ENCODE results near the gene PARVA. TPM values are rescaled to one million over a fixed set of nuclear protein-coding genes. Genes with fewer than 3 reads are reported as not detected.

PARVA gene
- polyA plus RNA-seq, 3 donors, result not detected

DNA sequence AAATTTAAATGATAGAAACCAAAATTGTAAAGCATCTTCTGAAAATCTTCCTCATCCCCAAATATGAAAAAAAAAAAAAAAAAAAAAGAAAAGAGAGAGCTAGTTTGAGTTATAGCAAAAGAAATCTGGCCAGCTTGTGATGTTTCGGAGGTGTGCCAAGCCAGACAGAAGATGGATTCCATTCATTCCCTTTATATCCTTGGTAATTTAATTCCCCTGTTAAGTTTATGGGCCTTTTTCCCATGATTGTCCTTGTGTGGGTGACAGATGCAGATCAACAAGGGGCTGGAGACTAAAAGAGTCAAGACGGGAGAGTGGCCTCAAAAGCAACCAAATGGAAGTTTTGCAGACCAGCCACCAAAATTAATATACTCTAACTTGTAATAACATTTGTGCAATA, 47.6 kb upstream of the PARVA start:
- Histone ChIP-seq H3K36me3 (replicated peaks in 1 of 2; ENCODE audit: control insufficient read depth in 1 of 2, insufficient read depth in 2 of 2, low read length in 2 of 2) (peaks cover 2 to 12% of the 10 kb centered on the region in 2 donors), H2AFZ (ENCODE audit: insufficient read depth, low read depth, low read length, poor library complexity, severe bottlenecking) (no peak overlapping the region), H3K4me1 (ENCODE audit: control insufficient read depth in 1 of 2, insufficient read depth in 2 of 2, low read length in 2 of 2) (no peaks in the 10 kb centered on the region), H3K9me3 (replicated peaks in 1 of 2; ENCODE audit: control insufficient read depth in 1 of 2, insufficient read depth in 1 of 2, low read length in 2 of 2) (no peaks in the 10 kb centered on the region), H4K20me1 (ENCODE audit: insufficient read depth, low read length) (no peaks in the 10 kb centered on the region), H3K9ac (ENCODE audit: insufficient read depth, low read length, poor library complexity, severe bottlenecking) (no peak overlapping the region), H3K79me2 (ENCODE audit: insufficient read depth, low read length) (no peaks in the 10 kb centered on the region), H3K4me3 (replicated peaks in 1 of 3; ENCODE audit: low read depth in 2 of 3, low read length in 3 of 3) (no peak overlapping the region), H3K27ac (ENCODE audit: low read depth in 1 of 2, low read length in 2 of 2) (no peak overlapping the region), H3K4me2 (replicated peaks; ENCODE audit: extremely low read depth, low read length, poor library complexity, severe bottlenecking) (no peak overlapping the region), H3K27me3 (ENCODE audit: control insufficient read depth in 2 of 2, insufficient read depth in 2 of 2, low read length in 2 of 2) (no peaks in the 10 kb centered on the region)
- intact Hi-C loops (cut with micrococcal nuclease), result loop anchor here (10.0 kb wide), 1 partner anchor 565 kb away; no protein-coding TSS in a partner anchor
- Mint-ChIP-seq H3K4me3 (peak overlapping the region in 1 of 2 donors; percentile 0), H3K27me3 (ENCODE audit: low read depth in 3 of 3) (peaks cover 3 to 14% (median 6%) of the 10 kb centered on the region in 3 donors), H3K27ac (no peak overlapping the region), H3K36me3 (peaks cover 16% of the 10 kb centered on the region in 2 donors), H3K9me3 (no peaks in the 10 kb centered on the region), H3K4me1 (no peaks in the 10 kb centered on the region)
- DNase-seq, result no peak
- WGBS (ENCODE audit: insufficient coverage), result no CpG with 5 or more reads among the region's 2 CpGs
- TF ChIP-seq, protein P1, sequence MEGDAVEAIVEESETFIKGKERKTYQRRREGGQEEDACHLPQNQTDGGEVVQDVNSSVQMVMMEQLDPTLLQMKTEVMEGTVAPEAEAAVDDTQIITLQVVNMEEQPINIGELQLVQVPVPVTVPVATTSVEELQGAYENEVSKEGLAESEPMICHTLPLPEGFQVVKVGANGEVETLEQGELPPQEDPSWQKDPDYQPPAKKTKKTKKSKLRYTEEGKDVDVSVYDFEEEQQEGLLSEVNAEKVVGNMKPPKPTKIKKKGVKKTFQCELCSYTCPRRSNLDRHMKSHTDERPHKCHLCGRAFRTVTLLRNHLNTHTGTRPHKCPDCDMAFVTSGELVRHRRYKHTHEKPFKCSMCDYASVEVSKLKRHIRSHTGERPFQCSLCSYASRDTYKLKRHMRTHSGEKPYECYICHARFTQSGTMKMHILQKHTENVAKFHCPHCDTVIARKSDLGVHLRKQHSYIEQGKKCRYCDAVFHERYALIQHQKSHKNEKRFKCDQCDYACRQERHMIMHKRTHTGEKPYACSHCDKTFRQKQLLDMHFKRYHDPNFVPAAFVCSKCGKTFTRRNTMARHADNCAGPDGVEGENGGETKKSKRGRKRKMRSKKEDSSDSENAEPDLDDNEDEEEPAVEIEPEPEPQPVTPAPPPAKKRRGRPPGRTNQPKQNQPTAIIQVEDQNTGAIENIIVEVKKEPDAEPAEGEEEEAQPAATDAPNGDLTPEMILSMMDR (IDR thresholded peaks at IDR 0.05), result no peak

- H3K4me1 ChIP-seq (ENCODE audit: control insufficient read depth in 1 of 2, insufficient read depth in 2 of 2, low read length in 2 of 2), result no peaks in the 10 kb centered on the region
- H3K4me2 ChIP-seq (replicated peaks; ENCODE audit: extremely low read depth, low read length, poor library complexity, severe bottlenecking), result no peak overlapping the region
- no peaks in the 10 kb centered on the region for H3K27me3 ChIP-seq (ENCODE audit: control insufficient read depth in 2 of 2, insufficient read depth in 2 of 2, low read length in 2 of 2)
- no peaks in the 10 kb centered on the region for H4K20me1 ChIP-seq (ENCODE audit: insufficient read depth, low read length)
- H3K79me2 ChIP-seq (ENCODE audit: insufficient read depth, low read length), result no peaks in the 10 kb centered on the region
- H3K9me3 Mint-ChIP-seq, result peaks cover 0 to 3% (median 0%) of the 10 kb centered on the region in 7 donors
- peaks cover 3 to 13% (median 6%) of the 10 kb centered on the region in 3 donors for H3K27me3 Mint-ChIP-seq (ENCODE audit: low read depth in 3 of 3)
- no peak overlapping the region for H2AFZ ChIP-seq (ENCODE audit: insufficient read depth, low read depth, low read length, poor library complexity, severe bottlenecking)
- no peaks in the 10 kb centered on the region for H3K4me1 Mint-ChIP-seq
- no peak overlapping the region for H3K27ac Mint-ChIP-seq
- H3K27ac ChIP-seq (ENCODE audit: low read depth in 1 of 2, low read length in 2 of 2), result no peak overlapping the region
- TF ChIP-seq, protein P1 (IDR thresholded peaks at IDR 0.05), result no peak
- WGBS (ENCODE audit: insufficient coverage), result 80% methylated on average over 1 of the region's 7 CpGs
- H3K4me3 Mint-ChIP-seq, result no peak overlapping the region
- H3K36me3 Mint-ChIP-seq, result peaks cover 14% of the 10 kb centered on the region in 2 donors
- H3K9me3 ChIP-seq (replicated peaks in 1 of 2; ENCODE audit: control insufficient read depth in 1 of 2, insufficient read depth in 1 of 2, low read length in 2 of 2), result no peaks in the 10 kb centered on the region
- no peak for DNase-seq
- intact Hi-C loops (cut with micrococcal nuclease), result loop anchor here in 1 of 2 donors (10.0 kb wide), 1 partner anchor 564 kb away; no protein-coding TSS in a partner anchor
- no peak overlapping the region for H3K4me3 ChIP-seq (replicated peaks in 1 of 3; ENCODE audit: low read depth in 2 of 3, low read length in 3 of 3)
- peaks cover 2 to 7% of the 10 kb centered on the region in 2 donors for H3K36me3 ChIP-seq (replicated peaks in 1 of 2; ENCODE audit: control insufficient read depth in 1 of 2, insufficient read depth in 2 of 2, low read length in 2 of 2)
- no peak overlapping the region for H3K9ac ChIP-seq (ENCODE audit: insufficient read depth, low read length, poor library complexity, severe bottlenecking)
Observed at GRCh38 chr11:12330485-12331231, 46.7 kb upstream of the PARVA start.
